ENCODE measurements around the gene PSMC6. TPM values are rescaled to one million over a fixed set of nuclear protein-coding genes. Genes with fewer than 3 reads are reported as not detected.

PSMC6 gene
- total RNA-seq, 3 donors from 2014 or later, result 68.1 to 70.3 (median 69.7) TPM

GRCh38 chr14:52701223-52701622, 5.8 kb upstream of the PSMC6 start:
- no peak for ATAC-seq
- intact Hi-C loops (cut with DNase I, micrococcal nuclease), result no loop called here
- no peak overlapping the region for H3K4me3 ChIP-seq
- no peaks in the 10 kb centered on the region for H3K9me3 ChIP-seq
- peaks cover 6% of the 10 kb centered on the region for H3K4me1 ChIP-seq (ENCODE audit: low read depth)
- no peak for TF ChIP-seq CTCF (IDR thresholded peaks at IDR 0.05)
- no peak for DNase-seq
- H3K36me3 ChIP-seq (ENCODE audit: low read depth), result no peaks in the 10 kb centered on the region

GRCh38 chr14:52703225-52703624, 3.8 kb upstream of the PSMC6 start:
- DNase-seq (peak in 1 of 3 donors; percentile 58), ATAC-seq (peak; percentile 49)
- peaks cover 13% of the 10 kb centered on the region for H3K4me1 ChIP-seq (ENCODE audit: low read depth)
- intact Hi-C loops (cut with DNase I, micrococcal nuclease), result no loop called here
- H3K36me3 ChIP-seq (ENCODE audit: low read depth), result no peaks in the 10 kb centered on the region
- H3K9me3 ChIP-seq, result no peaks in the 10 kb centered on the region
- H3K4me3 ChIP-seq, result no peak overlapping the region
- no peak for TF ChIP-seq CTCF (IDR thresholded peaks at IDR 0.05)

- DNase-seq (no peak), ATAC-seq (no peak)
- Histone ChIP-seq H3K36me3 (ENCODE audit: low read depth) (no peaks in the 10 kb centered on the region), H3K4me1 (ENCODE audit: low read depth) (peaks cover 17% of the 10 kb centered on the region), H3K4me3 (no peak overlapping the region), H3K9me3 (no peaks in the 10 kb centered on the region)
- no peak for TF ChIP-seq CTCF (IDR thresholded peaks at IDR 0.05)
- intact Hi-C loops (cut with DNase I, micrococcal nuclease), result no loop called here
These were observed 3.3 kb upstream of the PSMC6 start for GRCh38 chr14:52703664-52704063.

GRCh38 chr14:52706286-52706685, 714 bp upstream of the PSMC6 start:
- Histone ChIP-seq H3K36me3 (ENCODE audit: low read depth) (no peaks in the 10 kb centered on the region), H3K4me1 (ENCODE audit: low read depth) (peaks cover 13% of the 10 kb centered on the region), H3K4me3 (no peak overlapping the region), H3K9me3 (no peaks in the 10 kb centered on the region)
- DNase-seq, result no peak
- no peak for TF ChIP-seq CTCF (IDR thresholded peaks at IDR 0.05)
- intact Hi-C loops (cut with DNase I, micrococcal nuclease), result no loop called here
- no peak for ATAC-seq

GRCh38 chr14:52711666-52712065, 4.7 kb downstream of the PSMC6 start:
- no peak for DNase-seq
- intact Hi-C loops (cut with DNase I, micrococcal nuclease), result no loop called here
- no peak for ATAC-seq
- Histone ChIP-seq H3K9me3 (no peaks in the 10 kb centered on the region), H3K4me1 (ENCODE audit: low read depth) (peaks cover 9% of the 10 kb centered on the region), H3K36me3 (ENCODE audit: low read depth) (peaks cover 6% of the 10 kb centered on the region), H3K4me3 (no peak overlapping the region)
- no peak for TF ChIP-seq CTCF (IDR thresholded peaks at IDR 0.05)

GRCh38 chr14:52716155-52716554, 9.2 kb downstream of the PSMC6 start:
- no peaks in the 10 kb centered on the region for H3K9me3 ChIP-seq
- no peaks in the 10 kb centered on the region for H3K4me1 ChIP-seq (ENCODE audit: low read depth)
- H3K4me3 ChIP-seq, result no peak overlapping the region
- peaks cover 7% of the 10 kb centered on the region for H3K36me3 ChIP-seq (ENCODE audit: low read depth)
- ATAC-seq, result no peak
- TF ChIP-seq CTCF (IDR thresholded peaks at IDR 0.05), result no peak
- DNase-seq, result no peak
- intact Hi-C loops (cut with DNase I, micrococcal nuclease), result no loop called here
